A549 (cell line): ENCODE data around the gene PRSS35.
"Not testable (repeated sequence)": the region's sequence is repeated elsewhere in the genome, so short reads cannot be mapped to it uniquely, and the experiment has no call there.

ENCODE experiments used
- EP300 ChIP-seq, 2 experiments: fragments of >200 bp; sonication (Bioruptor Twin); formaldehyde crosslinking; IDR thresholded peaks; 2 replicates in 1 of 2; 3 replicates in 1 of 2; pipeline ENCODE4 v1.6.1; 2016 to 2017
- HOXA7 ChIP-seq: fragments of 250-450 bp; sonication (Bioruptor Pico); IDR thresholded peaks from 2 replicates; pipeline ENCODE4 v1.5.0; 2020; ENCODE audit warnings: mild to moderate bottlenecking, moderate library complexity
- MAFK ChIP-seq: fragments of 450-650 bp; IDR thresholded peaks from 2 replicates; pipeline ENCODE4 v1.6.1; 2014; ENCODE audit not compliant: partially characterized antibody
- POLR2A ChIP-seq: IDR thresholded peaks from 2 replicates; pipeline ENCODE4 v1.6.1; 2012; ENCODE audit warnings: mild to moderate bottlenecking, low read length
- RFX5 ChIP-seq: fragments of 450-650 bp; IDR thresholded peaks from 2 replicates; pipeline ENCODE4 v1.7.1; 2014; ENCODE audit warnings: antibody characterized with exemption, mild to moderate bottlenecking, moderate library complexity
- TF ChIP-seq, protein P1 (sequence below): fragments of 450-650 bp; IDR thresholded peaks from 2 replicates; pipeline ENCODE4 v1.6.1; 2014; ENCODE audit warnings: antibody characterized with exemption
- TF ChIP-seq, protein P2 (sequence below): fragments of >200 bp; sonication (Bioruptor Twin); formaldehyde crosslinking; IDR thresholded peaks from 3 replicates; pipeline ENCODE4 v1.5.1; 2016

DNA sequence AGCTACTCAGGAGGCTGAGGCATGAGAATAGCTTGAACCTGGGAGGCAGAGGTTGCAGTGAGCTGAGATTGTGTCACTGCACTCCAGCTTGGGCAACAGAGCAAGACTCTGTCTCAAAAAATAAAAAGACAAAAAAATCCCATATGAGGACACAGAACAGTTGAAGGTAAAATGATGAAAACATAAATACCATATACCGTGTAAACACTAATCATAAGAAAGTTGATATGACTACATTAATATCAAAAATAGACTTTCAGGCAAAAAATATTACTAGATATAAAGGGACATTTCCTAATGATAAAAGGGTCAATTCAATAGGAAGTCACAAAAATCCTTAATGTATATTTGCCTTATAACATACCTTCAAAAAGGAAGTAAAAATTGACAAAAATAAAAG lies 30.4 kb upstream of the PRSS35 start:
- TF ChIP-seq, protein P1, sequence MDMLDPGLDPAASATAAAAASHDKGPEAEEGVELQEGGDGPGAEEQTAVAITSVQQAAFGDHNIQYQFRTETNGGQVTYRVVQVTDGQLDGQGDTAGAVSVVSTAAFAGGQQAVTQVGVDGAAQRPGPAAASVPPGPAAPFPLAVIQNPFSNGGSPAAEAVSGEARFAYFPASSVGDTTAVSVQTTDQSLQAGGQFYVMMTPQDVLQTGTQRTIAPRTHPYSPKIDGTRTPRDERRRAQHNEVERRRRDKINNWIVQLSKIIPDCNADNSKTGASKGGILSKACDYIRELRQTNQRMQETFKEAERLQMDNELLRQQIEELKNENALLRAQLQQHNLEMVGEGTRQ: not testable (repeated sequence)
- TF ChIP-seq, protein P2, sequence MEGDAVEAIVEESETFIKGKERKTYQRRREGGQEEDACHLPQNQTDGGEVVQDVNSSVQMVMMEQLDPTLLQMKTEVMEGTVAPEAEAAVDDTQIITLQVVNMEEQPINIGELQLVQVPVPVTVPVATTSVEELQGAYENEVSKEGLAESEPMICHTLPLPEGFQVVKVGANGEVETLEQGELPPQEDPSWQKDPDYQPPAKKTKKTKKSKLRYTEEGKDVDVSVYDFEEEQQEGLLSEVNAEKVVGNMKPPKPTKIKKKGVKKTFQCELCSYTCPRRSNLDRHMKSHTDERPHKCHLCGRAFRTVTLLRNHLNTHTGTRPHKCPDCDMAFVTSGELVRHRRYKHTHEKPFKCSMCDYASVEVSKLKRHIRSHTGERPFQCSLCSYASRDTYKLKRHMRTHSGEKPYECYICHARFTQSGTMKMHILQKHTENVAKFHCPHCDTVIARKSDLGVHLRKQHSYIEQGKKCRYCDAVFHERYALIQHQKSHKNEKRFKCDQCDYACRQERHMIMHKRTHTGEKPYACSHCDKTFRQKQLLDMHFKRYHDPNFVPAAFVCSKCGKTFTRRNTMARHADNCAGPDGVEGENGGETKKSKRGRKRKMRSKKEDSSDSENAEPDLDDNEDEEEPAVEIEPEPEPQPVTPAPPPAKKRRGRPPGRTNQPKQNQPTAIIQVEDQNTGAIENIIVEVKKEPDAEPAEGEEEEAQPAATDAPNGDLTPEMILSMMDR: not testable (repeated sequence)
- TF ChIP-seq EP300 (IDR thresholded peaks at IDR 0.05); POLR2A; RFX5; HOXA7 (CRISPR knock-in tag); MAFK: not testable (repeated sequence)
